Testis (tissue), 3 donors: Measurements from ENCODE around the gene SAMHD1. TPM values are rescaled to one million over a fixed set of nuclear protein-coding genes. Genes with fewer than 3 reads are reported as not detected.

Experiments
- DNase-seq: peaks from one replicate; pipeline ENCODE4 v3.0.0-alpha.2; 2019
- H3K27ac ChIP-seq, 2 donors: fragments of 200-600 bp; sonication (generic); one replicate each; pipeline ENCODE4 v1.5.1; 2019
- H3K27me3 ChIP-seq: fragments of 200-600 bp; sonication (generic); one replicate; pipeline ENCODE4 v1.5.1; 2019
- H3K36me3 ChIP-seq: fragments of 200-600 bp; sonication (generic); one replicate; pipeline ENCODE4 v1.5.1; 2017; ENCODE audit warnings: low read depth; ENCODE audit errors: missing control alignments
- H3K4me1 ChIP-seq: fragments of 200-600 bp; sonication (generic); one replicate; pipeline ENCODE4 v1.5.1; 2019
- H3K4me3 ChIP-seq, 2 donors: fragments of 200-600 bp; sonication (generic); one replicate each; pipeline ENCODE4 v1.5.1; 2017 to 2019
- H3K9me3 ChIP-seq: fragments of 200-600 bp; sonication (generic); one replicate; pipeline ENCODE4 v1.5.1; 2017
- POLR2A ChIP-seq: fragments of 450-650 bp; IDR thresholded peaks from one replicate; pipeline ENCODE4 v1.6.1; 2017; ENCODE audit warnings: antibody characterized with exemption, mild to moderate bottlenecking, moderate library complexity
- WGBS, 2 donors: methylation state at CpG; one replicate each; pipeline ENCODE4 v1.1.5; 2018; 5-methylcytosine and 5-hydroxymethylcytosine counted together
- intact Hi-C: fragments of 100-400 bp; cut with DNase I; formaldehyde crosslinking; loops from one replicate; pipeline ENCODE4 v1.15.1; 2023; ENCODE audit warnings: low total_unique reads
- polyA plus RNA-seq: library from polyadenylated mRNA; stranded (reverse); fragments of 350-450 nt; fragmentation: Illumina TruSeq; extraction: RNeasy Lipid Tissue Mini Kit (QIAGEN cat#74804); gene quantifications from one replicate; pipeline ENCODE4 v1.2.3, GENCODE V29; 2014; ENCODE audit warnings: low read depth, low replicate concordance; ENCODE audit not compliant: insufficient read depth
- total RNA-seq, 2 donors: library from RNA; depleted of rRNA; stranded (reverse); fragments of >200 nt; gene quantifications; one replicate each; pipeline ENCODE4 v1.2.3, GENCODE V29; 2016
- TF ChIP-seq, protein P1 (sequence below), 3 experiments: fragments of 450-650 bp in 2 of 3; fragments of 200-600 bp in 1 of 3; sonication (generic) in 1 of 3; IDR thresholded peaks; one replicate each; pipeline ENCODE4 v1.5.1; 2016 to 2019; ENCODE audit warnings: antibody characterized with exemption in 3 of 3, mild to moderate bottlenecking in 2 of 3, moderate library complexity in 1 of 3

Gene SAMHD1
- total and polyA plus RNA-seq, 3 donors from 2014 or later, result 38.7 to 79.0 (median 61.9) TPM

DNA sequence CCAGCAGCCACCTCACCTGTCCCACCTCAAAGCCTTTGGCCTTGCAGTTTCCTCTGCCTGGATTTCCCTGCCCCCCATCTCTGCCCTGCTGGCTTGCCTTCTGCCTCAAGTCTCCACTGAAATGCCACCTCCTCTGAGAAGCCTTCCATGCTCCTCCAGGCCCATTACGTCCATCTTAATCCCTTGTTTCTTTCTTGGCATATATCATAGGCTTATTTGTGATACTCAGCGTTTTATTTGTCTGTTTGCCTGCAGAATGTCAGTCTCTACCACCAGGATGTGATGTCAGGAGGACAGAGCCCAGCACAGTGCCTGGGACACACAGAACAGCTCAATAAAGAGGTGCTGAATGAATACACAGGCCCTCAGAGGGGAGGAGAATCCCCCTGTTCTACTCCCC, 100.0 kb downstream of the SAMHD1 start:
- Histone ChIP-seq H3K27me3 (no peaks in the 10 kb centered on the region), H3K27ac (peak overlapping the region; percentile 78 to 89), H3K36me3 (no peaks in the 10 kb centered on the region), H3K4me1 (peaks cover 76% of the 10 kb centered on the region), H3K4me3 (no peak overlapping the region), H3K9me3 (no peaks in the 10 kb centered on the region)
- no peak for DNase-seq
- intact Hi-C loops, result no loop called here
- TF ChIP-seq POLR2A, result no peak
- TF ChIP-seq, protein P1, sequence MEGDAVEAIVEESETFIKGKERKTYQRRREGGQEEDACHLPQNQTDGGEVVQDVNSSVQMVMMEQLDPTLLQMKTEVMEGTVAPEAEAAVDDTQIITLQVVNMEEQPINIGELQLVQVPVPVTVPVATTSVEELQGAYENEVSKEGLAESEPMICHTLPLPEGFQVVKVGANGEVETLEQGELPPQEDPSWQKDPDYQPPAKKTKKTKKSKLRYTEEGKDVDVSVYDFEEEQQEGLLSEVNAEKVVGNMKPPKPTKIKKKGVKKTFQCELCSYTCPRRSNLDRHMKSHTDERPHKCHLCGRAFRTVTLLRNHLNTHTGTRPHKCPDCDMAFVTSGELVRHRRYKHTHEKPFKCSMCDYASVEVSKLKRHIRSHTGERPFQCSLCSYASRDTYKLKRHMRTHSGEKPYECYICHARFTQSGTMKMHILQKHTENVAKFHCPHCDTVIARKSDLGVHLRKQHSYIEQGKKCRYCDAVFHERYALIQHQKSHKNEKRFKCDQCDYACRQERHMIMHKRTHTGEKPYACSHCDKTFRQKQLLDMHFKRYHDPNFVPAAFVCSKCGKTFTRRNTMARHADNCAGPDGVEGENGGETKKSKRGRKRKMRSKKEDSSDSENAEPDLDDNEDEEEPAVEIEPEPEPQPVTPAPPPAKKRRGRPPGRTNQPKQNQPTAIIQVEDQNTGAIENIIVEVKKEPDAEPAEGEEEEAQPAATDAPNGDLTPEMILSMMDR (IDR thresholded peaks at IDR 0.05), result no peak
- 60 to 83% methylated on average over 2 of the region's 2 CpGs for WGBS, 2 donors

DNA sequence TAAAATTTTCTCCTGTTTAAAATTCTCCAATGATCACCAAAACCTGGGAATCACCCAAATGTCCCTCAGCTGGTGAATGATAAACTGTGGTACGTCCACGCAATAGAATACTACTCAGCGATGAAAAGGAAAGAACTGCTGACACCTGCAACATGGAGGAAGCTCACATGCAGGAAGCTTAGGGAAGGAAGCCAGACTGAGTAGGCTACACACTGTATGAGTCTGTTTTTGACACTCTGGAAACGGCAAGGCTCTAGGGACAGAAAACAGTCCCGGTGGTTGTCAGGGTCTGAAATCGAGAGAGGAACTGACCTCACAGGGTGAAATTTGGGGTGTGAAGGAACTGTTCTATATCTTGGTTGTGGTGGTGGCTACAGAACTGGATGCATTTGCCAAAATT, 100.7 kb downstream of the SAMHD1 start:
- Histone ChIP-seq H3K4me1 (peaks cover 76% of the 10 kb centered on the region), H3K27me3 (no peaks in the 10 kb centered on the region), H3K9me3 (no peaks in the 10 kb centered on the region), H3K4me3 (no peak overlapping the region), H3K27ac (peak overlapping the region in 1 of 2 donors; percentile 32), H3K36me3 (no peaks in the 10 kb centered on the region)
- 77 to 93% methylated on average over 6 of the region's 6 CpGs for WGBS, 2 donors
- TF ChIP-seq, protein P1 (IDR thresholded peaks at IDR 0.05), result no peak
- TF ChIP-seq POLR2A, result no peak
- no peak for DNase-seq
- intact Hi-C loops, result no loop called here

DNA sequence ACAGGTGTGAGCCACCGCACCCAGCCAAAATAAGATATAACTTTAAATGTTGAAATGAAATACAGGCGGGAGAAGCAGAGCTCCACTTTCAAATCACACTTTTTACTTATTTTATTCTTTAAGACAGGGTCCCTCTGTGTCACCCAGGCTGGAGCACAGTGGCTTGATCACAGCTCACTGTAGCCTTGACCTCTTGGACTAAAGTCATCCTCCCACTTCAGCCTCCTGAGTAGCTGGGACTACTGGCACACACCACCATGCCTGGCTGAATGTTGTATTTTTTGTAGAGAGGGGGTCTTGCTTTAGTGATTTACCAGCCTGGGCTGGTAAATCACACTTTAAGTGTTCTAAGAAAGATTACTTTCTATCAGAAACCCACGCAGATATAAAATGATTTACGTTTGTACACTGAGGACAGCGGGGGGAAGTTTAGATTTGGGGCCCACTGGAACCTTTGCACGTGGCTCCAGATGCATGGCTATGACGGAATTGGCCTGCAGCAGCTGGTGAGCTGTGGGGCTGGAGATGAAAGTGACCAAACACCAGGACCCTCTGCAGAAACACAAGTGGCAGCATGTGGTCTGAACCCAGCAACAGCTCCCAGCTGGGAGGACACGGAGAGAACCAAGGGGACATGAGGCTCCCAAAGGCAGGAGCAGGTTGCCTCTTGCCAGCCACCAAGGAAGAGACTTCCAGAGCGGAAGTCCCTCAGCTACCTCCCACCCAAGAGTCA, 102.0 kb downstream of the SAMHD1 start:
- DNase-seq, result no peak
- intact Hi-C loops, result no loop called here
- Histone ChIP-seq H3K4me1 (peaks cover 72% of the 10 kb centered on the region), H3K4me3 (no peak overlapping the region), H3K9me3 (no peaks in the 10 kb centered on the region), H3K36me3 (no peaks in the 10 kb centered on the region), H3K27ac (peak overlapping the region in 1 of 2 donors; percentile 32), H3K27me3 (no peaks in the 10 kb centered on the region)
- 72 to 73% methylated on average over 9 of the region's 9 CpGs for WGBS, 2 donors
- no peak for TF ChIP-seq POLR2A
- TF ChIP-seq, protein P1 (IDR thresholded peaks at IDR 0.05), result no peak

DNA sequence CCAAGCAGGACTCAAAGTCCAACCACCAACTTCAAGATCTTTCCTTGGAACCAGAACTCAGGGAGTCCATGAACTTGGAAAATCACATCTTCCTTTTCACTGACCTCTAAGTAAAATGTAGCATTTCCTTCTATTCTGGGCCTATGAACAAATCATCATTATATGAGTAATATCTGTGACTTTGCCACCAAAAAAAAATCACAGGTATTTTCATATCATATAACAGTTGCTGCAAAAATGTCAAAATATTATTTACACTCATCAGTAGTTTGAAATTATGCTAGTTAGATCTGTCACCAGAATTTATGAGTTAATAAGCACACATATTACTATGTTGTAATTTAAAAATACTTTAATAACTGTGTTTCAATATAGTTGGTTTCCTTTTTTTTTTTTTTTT, 102.8 kb downstream of the SAMHD1 start:
- Histone ChIP-seq H3K9me3 (no peaks in the 10 kb centered on the region), H3K4me1 (peaks cover 64% of the 10 kb centered on the region), H3K36me3 (no peaks in the 10 kb centered on the region), H3K27me3 (no peaks in the 10 kb centered on the region), H3K27ac (peak overlapping the region; percentile 88 to 92), H3K4me3 (no peak overlapping the region)
- TF ChIP-seq, protein P1 (IDR thresholded peaks at IDR 0.05), result no peak
- TF ChIP-seq POLR2A, result no peak
- intact Hi-C loops, result no loop called here
- DNase-seq, result no peak
